IMR-90 (cell line): ENCODE measurements around the gene RPS8. TPM values are rescaled to one million over a fixed set of nuclear protein-coding genes. Genes with fewer than 3 reads are reported as not detected.

ENCODE experiments used
- ATAC-seq: fragments of 200-7000 bp; cut with Tn5 transposase; 2 replicates; pipeline ENCODE4 v1.9.1; 2020; ENCODE audit warnings: low read depth, mild to moderate bottlenecking, moderate library complexity
- BruUV-seq: library from RNA; stranded (reverse); fragments of 400-500 nt; replicated peaks from 2 replicates; lab custom pipeline; 2021; lab: Mats Ljungman, UMichigan
- CTCF ChIA-PET: fragments of 300-600 bp; formaldehyde crosslinking; extraction: SDS; loops from one replicate; lab custom pipeline; 2021; ENCODE audit warnings: antibody characterized with exemption; lab: Yijun Ruan, JAX
- POLR2A ChIA-PET: fragments of 300-600 bp; sonication (Branson Sonifier 250); formaldehyde crosslinking; loops from one replicate; lab custom pipeline; 2022; ENCODE audit warnings: antibody characterized with exemption; ENCODE audit not compliant: unreplicated experiment; lab: Charles Lee
- DNase-seq: peaks from one replicate; pipeline ENCODE4 v3.0.0; 2013
- H2AFZ ChIP-seq: replicated peaks from 2 replicates; pipeline ENCODE3; 2013; ENCODE audit warnings: low read length, mild to moderate bottlenecking; ENCODE audit not compliant: poor library complexity
- H2AK5ac ChIP-seq: 2 replicates; pipeline ENCODE4 v1.6.1; 2013; ENCODE audit warnings: low read depth, low read length, inconsistent platforms
- H2AK9ac ChIP-seq: replicated peaks from 2 replicates; pipeline ENCODE3; 2013; ENCODE audit warnings: mild to moderate bottlenecking, low read depth, low read length, moderate library complexity; ENCODE audit not compliant: poor library complexity
- H2BK120ac ChIP-seq: 2 replicates; pipeline ENCODE4 v1.6.1; 2013; ENCODE audit warnings: low read depth, low read length, inconsistent platforms
- H2BK15ac ChIP-seq: 3 replicates; pipeline ENCODE4 v1.6.1; 2013; ENCODE audit warnings: low read depth, low read length, inconsistent platforms
- H2BK20ac ChIP-seq: 2 replicates; pipeline ENCODE4 v1.6.1; 2013; ENCODE audit warnings: low read depth, mild to moderate bottlenecking, inconsistent platforms, low read length, moderate library complexity
- H2BK5ac ChIP-seq: 2 replicates; pipeline ENCODE4 v1.6.1; 2013; ENCODE audit warnings: mild to moderate bottlenecking, low read depth, low read length, inconsistent platforms; ENCODE audit not compliant: poor library complexity, severe bottlenecking
- H3K14ac ChIP-seq: replicated peaks from 2 replicates; pipeline ENCODE4 v1.6.1; 2013; ENCODE audit warnings: low read depth, low read length, inconsistent platforms
- H3K18ac ChIP-seq: 2 replicates; pipeline ENCODE4 v1.6.1; 2013; ENCODE audit warnings: low read depth, low read length, control low read depth
- H3K23ac ChIP-seq: 2 replicates; pipeline ENCODE4 v1.6.1; 2013; ENCODE audit warnings: low read depth, low read length, inconsistent platforms
- H3K27ac ChIP-seq: 2 replicates; pipeline ENCODE4 v1.5.1; 2013; ENCODE audit warnings: mild to moderate bottlenecking, control low read depth, low read length; ENCODE audit not compliant: insufficient read depth
- H3K27me3 ChIP-seq: 2 replicates; pipeline ENCODE4 v1.6.1; 2013; ENCODE audit warnings: low read length; ENCODE audit not compliant: control insufficient read depth, insufficient read depth
- H3K36me3 ChIP-seq: 2 replicates; pipeline ENCODE4 v1.6.1; 2013; ENCODE audit warnings: low read length, mixed read lengths; ENCODE audit not compliant: control insufficient read depth, insufficient read depth
- H3K4ac ChIP-seq: 2 replicates; pipeline ENCODE4 v1.6.1; 2013; ENCODE audit warnings: low read depth, low read length, inconsistent platforms
- H3K4me1 ChIP-seq: 2 replicates; pipeline ENCODE4 v1.6.1; 2013; ENCODE audit warnings: low read length, mixed read lengths; ENCODE audit not compliant: control insufficient read depth, insufficient read depth
- H3K4me2 ChIP-seq: 2 replicates; pipeline ENCODE4 v1.6.1; 2013; ENCODE audit warnings: low read depth, mild to moderate bottlenecking, control low read depth, low read length, moderate library complexity
- H3K4me3 ChIP-seq: 2 replicates; pipeline ENCODE4 v1.5.1; 2013; ENCODE audit warnings: low read depth, mild to moderate bottlenecking, control low read depth, low read length, moderate library complexity; ENCODE audit not compliant: insufficient read depth
- H3K56ac ChIP-seq: 2 replicates; pipeline ENCODE4 v1.6.1; 2013; ENCODE audit warnings: low read length, inconsistent platforms; ENCODE audit not compliant: insufficient read depth; ENCODE audit errors: extremely low read depth
- H3K79me1 ChIP-seq, 2 experiments: 2 replicates each; pipeline ENCODE4 v1.6.1; 2013; ENCODE audit warnings: low read length in 2 of 2, inconsistent platforms in 1 of 2, low read depth in 1 of 2
- H3K9ac ChIP-seq: 2 replicates; pipeline ENCODE4 v1.6.1; 2013; ENCODE audit warnings: low read depth, low read length, control low read depth
- H3K9me1 ChIP-seq: 2 replicates; pipeline ENCODE4 v1.6.1; 2013; ENCODE audit warnings: low read length, inconsistent platforms; ENCODE audit not compliant: insufficient read depth
- H3K9me3 ChIP-seq: 2 replicates; pipeline ENCODE4 v1.6.1; 2013; ENCODE audit warnings: low read length; ENCODE audit not compliant: control insufficient read depth, insufficient read depth
- H4K20me1 ChIP-seq: 2 replicates; pipeline ENCODE4 v1.6.1; 2013; ENCODE audit warnings: low read length, inconsistent platforms; ENCODE audit not compliant: insufficient read depth
- H4K5ac ChIP-seq: 2 replicates; pipeline ENCODE4 v1.6.1; 2013; ENCODE audit warnings: mild to moderate bottlenecking, low read depth, low read length, control low read depth
- H4K8ac ChIP-seq, 2 experiments: 2 replicates each; pipeline ENCODE4 v1.6.1; 2013; ENCODE audit warnings: low read depth in 2 of 2, low read length in 2 of 2, control low read depth in 1 of 2, inconsistent platforms in 1 of 2
- H4K91ac ChIP-seq: 2 replicates; pipeline ENCODE4 v1.6.1; 2013; ENCODE audit warnings: low read depth, low read length, inconsistent platforms; ENCODE audit not compliant: insufficient read depth
- BHLHE40 ChIP-seq: fragments of 150-350 bp; IDR thresholded peaks from 2 replicates; pipeline ENCODE4 v1.6.1; 2016; ENCODE audit warnings: mild to moderate bottlenecking, low read depth, low read length
- CEBPB ChIP-seq: IDR thresholded peaks from 2 replicates; pipeline ENCODE4 v1.6.1; 2012; ENCODE audit warnings: low read depth, low read length, improper control_type of control experiment
- CHD1 ChIP-seq: IDR thresholded peaks from 2 replicates; pipeline ENCODE4 v1.6.1; 2012; ENCODE audit warnings: low read depth, low read length, improper control_type of control experiment
- FOS ChIP-seq: fragments of 150-350 bp; IDR thresholded peaks from 2 replicates; pipeline ENCODE4 v1.6.1; 2016; ENCODE audit warnings: low read depth, low read length
- MAFK ChIP-seq: IDR thresholded peaks from 2 replicates; pipeline ENCODE4 v1.6.1; 2012; ENCODE audit warnings: low read depth, low read length, improper control_type of control experiment
- MAZ ChIP-seq: IDR thresholded peaks from 2 replicates; pipeline ENCODE4 v1.6.1; 2012; ENCODE audit warnings: low read depth, mild to moderate bottlenecking, low read length, improper control_type of control experiment, moderate library complexity, borderline replicate concordance
- MXI1 ChIP-seq: IDR thresholded peaks from 2 replicates; pipeline ENCODE4 v1.6.1; 2012; ENCODE audit warnings: low read depth, mild to moderate bottlenecking, low read length, moderate library complexity, borderline replicate concordance
- NFE2L2 ChIP-seq: fragments of 150-350 bp; IDR thresholded peaks from 2 replicates; pipeline ENCODE4 v1.6.1; 2016; ENCODE audit warnings: low read depth, mild to moderate bottlenecking, low read length
- POLR2A ChIP-seq: IDR thresholded peaks from 2 replicates; pipeline ENCODE4 v1.6.1; 2012; ENCODE audit warnings: mild to moderate bottlenecking, low read depth, low read length
- RAD21 ChIP-seq: IDR thresholded peaks from 2 replicates; pipeline ENCODE4 v1.6.1; 2012; ENCODE audit warnings: low read length, improper control_type of control experiment
- RCOR1 ChIP-seq: IDR thresholded peaks from 2 replicates; pipeline ENCODE4 v1.6.1; 2012; ENCODE audit warnings: mild to moderate bottlenecking, low read length, improper control_type of control experiment; ENCODE audit not compliant: insufficient replicate concordance
- RFX5 ChIP-seq: IDR thresholded peaks from 2 replicates; pipeline ENCODE4 v1.8.0; 2012; ENCODE audit warnings: low read depth, mild to moderate bottlenecking, low read length, moderate library complexity
- SMC3 ChIP-seq: fragments of 150-350 bp; IDR thresholded peaks from 2 replicates; pipeline ENCODE4 v1.6.1; 2016; ENCODE audit warnings: low read depth, mild to moderate bottlenecking, antibody characterized with exemption, low read length, moderate library complexity
- WGBS, 2 experiments: methylation state at CpG; one replicate each; pipeline versions ENCODE4 v1.1.5 to v1.1.7; 2013; ENCODE audit warnings: missing lambda C conversion rate in 2 of 2; ENCODE audit not compliant: insufficient read length in 1 of 2; ENCODE audit errors: extremely low coverage in 2 of 2; 5-methylcytosine and 5-hydroxymethylcytosine counted together
- dilution Hi-C: fragments of 300-500 bp; cut with HindIII; formaldehyde crosslinking; loops from one replicate; pipeline ENCODE4 v1.14.3; 2018; ENCODE audit warnings: low sequenced_read_pairs; ENCODE audit not compliant: unreplicated experiment
- in situ Hi-C: fragments of 300-500 bp; cut with MboI; formaldehyde crosslinking; loops from 3 replicates; pipeline ENCODE4 v1.14.3; 2019; ENCODE audit warnings: low sequenced_read_pairs, inconsistent platforms, mixed read lengths
- intact Hi-C: fragments of 100-400 bp; cut with micrococcal nuclease; formaldehyde crosslinking; loops from 2 replicates; pipeline ENCODE4 v1.10.0; 2022
- polyA plus RNA-seq, 3 experiments: library from polyadenylated mRNA; depleted of rRNA; stranded (reverse); fragments of >200 nt; gene quantifications; 2 replicates each; pipeline ENCODE4 v1.2.3, GENCODE V29; 2012; ENCODE audit warnings: low replicate concordance in 1 of 3
- total RNA-seq: library from RNA; depleted of rRNA; stranded (reverse); fragments of >200 nt; gene quantifications from 2 replicates; pipeline ENCODE4 v1.2.3, GENCODE V29; 2012
- TF ChIP-seq, protein P1 (sequence below): fragments of 150-350 bp; IDR thresholded peaks from 2 replicates; pipeline ENCODE4 v1.6.1; 2016; ENCODE audit warnings: low read depth, mild to moderate bottlenecking, low read length, moderate library complexity, borderline replicate concordance
- TF ChIP-seq, protein P2 (sequence below): fragments of 150-350 bp; IDR thresholded peaks from 2 replicates; pipeline ENCODE4 v1.6.1; 2017; ENCODE audit warnings: mild to moderate bottlenecking, antibody characterized with exemption, low read length, low read depth
- TF ChIP-seq, protein P3 (sequence below): conservative IDR thresholded peaks from 2 replicates; pipeline ENCODE4 v1.5.1; 2012; ENCODE audit warnings: mild to moderate bottlenecking, low read depth, low read length, improper control_type of control experiment

RPS8 gene
- total and polyA plus RNA-seq, 2 of the 4 experiments (the other 2 are of a cell fraction), result 2,171 to 2,255 TPM

DNA sequence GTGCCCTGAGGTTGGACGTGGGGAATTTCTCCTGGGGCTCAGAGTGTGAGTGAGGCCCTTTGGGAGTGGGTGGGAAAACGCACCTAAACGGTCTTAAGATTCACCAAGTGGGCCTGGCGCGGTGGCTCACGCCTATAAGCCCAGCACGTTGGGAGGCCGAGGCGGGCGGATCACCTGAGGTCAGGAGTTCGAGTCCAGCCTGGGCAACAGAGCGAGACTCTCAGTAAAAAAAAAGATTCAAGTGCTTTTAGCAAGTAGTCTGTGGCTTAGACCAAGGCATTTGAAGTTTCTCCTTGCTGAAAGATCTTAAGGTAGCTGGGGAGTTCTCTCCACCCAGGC lies 1.4 kb downstream of the RPS8 start:
- peaks cover 17 to 65% of the 10 kb centered on the region in 2 experiments for H3K79me1 ChIP-seq
- BruUV-seq, result no TSS peak
- ChIA-PET CTCF (interaction anchor here (1.2 kb wide), 1 partner anchor 23 kb away, joined by 3 read pairs; the partner anchor contains the start of gene PLK3), POLR2A (no interaction called here)
- peak overlapping the region; percentile 95; the same call in 1 of the 2 replicates for H2AK5ac ChIP-seq
- 42% methylated on average over 4 of the region's 12 CpGs; no CpG with 5 or more reads in 1 of the 2 experiments for WGBS, 2 experiments
- H2AFZ ChIP-seq, result peak overlapping the region; percentile 3
- H4K91ac ChIP-seq, result no peak overlapping the region
- peak overlapping the region; percentile 78 for H3K4me3 ChIP-seq
- H4K8ac ChIP-seq, result no peak overlapping the region
- H3K4ac ChIP-seq, result peak overlapping the region; percentile 92
- H3K9ac ChIP-seq, result peak overlapping the region; percentile 98
- H3K4me1 ChIP-seq, result peaks cover 12% of the 10 kb centered on the region
- no peak overlapping the region for H2BK120ac ChIP-seq
- H3K4me2 ChIP-seq, result peak overlapping the region; percentile 98
- peak overlapping the region; percentile 75 for H2BK5ac ChIP-seq
- peak overlapping the region; percentile 69 for H3K56ac ChIP-seq
- H3K27ac ChIP-seq, result peak overlapping the region; percentile 80
- H3K9me3 ChIP-seq, result no peaks in the 10 kb centered on the region
- in situ Hi-C loops (no loop called here), intact Hi-C loops (loop anchor here (2.0 kb wide), 1 partner anchor 46 kb away; the partner anchor contains the start of gene RNU5D-1), dilution Hi-C loops (no loop called here)
- no peaks in the 10 kb centered on the region for H3K27me3 ChIP-seq
- peak overlapping the region; percentile 93 for H3K14ac ChIP-seq
- ATAC-seq, result no peak
- peaks cover 19% of the 10 kb centered on the region for H3K9me1 ChIP-seq
- no peak overlapping the region for H2BK15ac ChIP-seq
- DNase-seq, result no peak
- H4K20me1 ChIP-seq, result peaks cover 51% of the 10 kb centered on the region
- no peak overlapping the region for H4K5ac ChIP-seq
- H3K36me3 ChIP-seq, result peaks cover 44% of the 10 kb centered on the region
- no peak overlapping the region for H2BK20ac ChIP-seq
- peak overlapping the region; percentile 99 for H2AK9ac ChIP-seq
- H3K23ac ChIP-seq, result peak overlapping the region; percentile 89; the same call in 1 of the 2 replicates
- H3K18ac ChIP-seq, result no peak overlapping the region
- TF ChIP-seq RCOR1 (no peak), SMC3 (no peak), POLR2A (no peak), NFE2L2 (no peak), RFX5 (no peak), CHD1 (no peak), MAZ (no peak), FOS (no peak), BHLHE40 (no peak), MXI1 (no peak), CEBPB (no peak), MAFK (no peak), RAD21 (no peak)
- TF ChIP-seq, protein P1, sequence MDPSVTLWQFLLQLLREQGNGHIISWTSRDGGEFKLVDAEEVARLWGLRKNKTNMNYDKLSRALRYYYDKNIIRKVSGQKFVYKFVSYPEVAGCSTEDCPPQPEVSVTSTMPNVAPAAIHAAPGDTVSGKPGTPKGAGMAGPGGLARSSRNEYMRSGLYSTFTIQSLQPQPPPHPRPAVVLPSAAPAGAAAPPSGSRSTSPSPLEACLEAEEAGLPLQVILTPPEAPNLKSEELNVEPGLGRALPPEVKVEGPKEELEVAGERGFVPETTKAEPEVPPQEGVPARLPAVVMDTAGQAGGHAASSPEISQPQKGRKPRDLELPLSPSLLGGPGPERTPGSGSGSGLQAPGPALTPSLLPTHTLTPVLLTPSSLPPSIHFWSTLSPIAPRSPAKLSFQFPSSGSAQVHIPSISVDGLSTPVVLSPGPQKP, result no peak
- TF ChIP-seq, protein P2, sequence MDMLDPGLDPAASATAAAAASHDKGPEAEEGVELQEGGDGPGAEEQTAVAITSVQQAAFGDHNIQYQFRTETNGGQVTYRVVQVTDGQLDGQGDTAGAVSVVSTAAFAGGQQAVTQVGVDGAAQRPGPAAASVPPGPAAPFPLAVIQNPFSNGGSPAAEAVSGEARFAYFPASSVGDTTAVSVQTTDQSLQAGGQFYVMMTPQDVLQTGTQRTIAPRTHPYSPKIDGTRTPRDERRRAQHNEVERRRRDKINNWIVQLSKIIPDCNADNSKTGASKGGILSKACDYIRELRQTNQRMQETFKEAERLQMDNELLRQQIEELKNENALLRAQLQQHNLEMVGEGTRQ, result no peak
- TF ChIP-seq, protein P3, sequence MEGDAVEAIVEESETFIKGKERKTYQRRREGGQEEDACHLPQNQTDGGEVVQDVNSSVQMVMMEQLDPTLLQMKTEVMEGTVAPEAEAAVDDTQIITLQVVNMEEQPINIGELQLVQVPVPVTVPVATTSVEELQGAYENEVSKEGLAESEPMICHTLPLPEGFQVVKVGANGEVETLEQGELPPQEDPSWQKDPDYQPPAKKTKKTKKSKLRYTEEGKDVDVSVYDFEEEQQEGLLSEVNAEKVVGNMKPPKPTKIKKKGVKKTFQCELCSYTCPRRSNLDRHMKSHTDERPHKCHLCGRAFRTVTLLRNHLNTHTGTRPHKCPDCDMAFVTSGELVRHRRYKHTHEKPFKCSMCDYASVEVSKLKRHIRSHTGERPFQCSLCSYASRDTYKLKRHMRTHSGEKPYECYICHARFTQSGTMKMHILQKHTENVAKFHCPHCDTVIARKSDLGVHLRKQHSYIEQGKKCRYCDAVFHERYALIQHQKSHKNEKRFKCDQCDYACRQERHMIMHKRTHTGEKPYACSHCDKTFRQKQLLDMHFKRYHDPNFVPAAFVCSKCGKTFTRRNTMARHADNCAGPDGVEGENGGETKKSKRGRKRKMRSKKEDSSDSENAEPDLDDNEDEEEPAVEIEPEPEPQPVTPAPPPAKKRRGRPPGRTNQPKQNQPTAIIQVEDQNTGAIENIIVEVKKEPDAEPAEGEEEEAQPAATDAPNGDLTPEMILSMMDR, result no peak
